ENCODE data around the gene PRKCSH.
"Not testable (repeated sequence)": the region's sequence is repeated elsewhere in the genome, so short reads cannot be mapped to it uniquely, and the experiment has no call there.

The PRKCSH gene

GRCh38 chr19:11450570-11451326 is 15.3 kb downstream of the PRKCSH start:
- DNase-seq (ENCODE audit: low read depth), result no peak

- DNase-seq (ENCODE audit: low read depth), result no peak
Observed at GRCh38 chr19:11451327-11451870, 16.0 kb downstream of the PRKCSH start.

- DNase-seq (ENCODE audit: low read depth), result no peak
Observed at GRCh38 chr19:11451871-11452619, 16.6 kb downstream of the PRKCSH start.

- DNase-seq (ENCODE audit: low read depth), result no peak
Observed at GRCh38 chr19:11452620-11453310, 17.3 kb downstream of the PRKCSH start.

- no peak for DNase-seq (ENCODE audit: low read depth)
Observed at GRCh38 chr19:11453468-11454341, 18.3 kb downstream of the PRKCSH start.

GRCh38 chr19:11455233-11455554 is 19.8 kb downstream of the PRKCSH start:
- not testable (repeated sequence) for DNase-seq (ENCODE audit: low read depth)

GRCh38 chr19:11456659-11457058 is 21.2 kb downstream of the PRKCSH start:
- no peak for DNase-seq (ENCODE audit: low read depth)

GRCh38 chr19:11457115-11457514 is 21.7 kb downstream of the PRKCSH start:
- DNase-seq (ENCODE audit: low read depth), result no peak

GRCh38 chr19:11457831-11458230 is 22.4 kb downstream of the PRKCSH start:
- DNase-seq (ENCODE audit: low read depth), result no peak

- DNase-seq (ENCODE audit: low read depth), result no peak
Observed at GRCh38 chr19:11458236-11458900, 22.9 kb downstream of the PRKCSH start.

- not testable (repeated sequence) for DNase-seq (ENCODE audit: low read depth)
Observed at GRCh38 chr19:11458912-11459311, 23.5 kb downstream of the PRKCSH start.

- DNase-seq (ENCODE audit: low read depth), result no peak
Observed at GRCh38 chr19:11460207-11460606, 24.8 kb downstream of the PRKCSH start.

GRCh38 chr19:11461453-11461852 is 26.0 kb downstream of the PRKCSH start:
- no peak for DNase-seq (ENCODE audit: low read depth)

GRCh38 chr19:11463391-11463790 is 28.0 kb downstream of the PRKCSH start:
- DNase-seq (ENCODE audit: low read depth), result no peak

GRCh38 chr19:11464333-11465265 is 29.2 kb downstream of the PRKCSH start:
- DNase-seq (ENCODE audit: low read depth), result no peak

GRCh38 chr19:11465600-11465999 is 30.2 kb downstream of the PRKCSH start:
- no peak for DNase-seq (ENCODE audit: low read depth)

GRCh38 chr19:11468266-11468845 is 32.9 kb downstream of the PRKCSH start:
- DNase-seq (ENCODE audit: low read depth), result not testable (repeated sequence)

GRCh38 chr19:11473725-11474124 is 38.3 kb downstream of the PRKCSH start:
- DNase-seq (ENCODE audit: low read depth), result no peak

- not testable (repeated sequence) for DNase-seq (ENCODE audit: low read depth)
Observed at GRCh38 chr19:11475343-11475742, 39.9 kb downstream of the PRKCSH start.

GRCh38 chr19:11475861-11476260 is 40.4 kb downstream of the PRKCSH start:
- no peak for DNase-seq (ENCODE audit: low read depth)

Measured in fibroblast of the conjunctiva (primary cell).